Neural cell (in vitro differentiated cells): ENCODE data around the gene TPD52L2. TPM values are rescaled to one million over a fixed set of nuclear protein-coding genes. Genes with fewer than 3 reads are reported as not detected.

Source experiments
- H2AFZ ChIP-seq: fragments of 200-600, 300-800 bp; sonication (generic), shearing (Covaris generic); 2 replicates; pipeline ENCODE4 v1.6.0; 2014; ENCODE audit warnings: low read depth, mild to moderate bottlenecking, antibody characterized with exemption, low read length, moderate library complexity
- H3F3A ChIP-seq: fragments of 200-600 bp; shearing (Covaris generic); 2 replicates; pipeline ENCODE4 v1.6.1; 2016; ENCODE audit warnings: mild to moderate bottlenecking, moderate library complexity, mixed read lengths, antibody characterized with exemption, low read length; ENCODE audit not compliant: insufficient read depth, poor library complexity, severe bottlenecking
- H3K27ac ChIP-seq: fragments of 200-600, 300-800 bp; sonication (generic), shearing (Covaris generic); 2 replicates; pipeline ENCODE4 v1.5.1; 2014; ENCODE audit warnings: mild to moderate bottlenecking, low read length, moderate library complexity
- H3K27me3 ChIP-seq: fragments of 300-800, 200-600 bp; sonication (generic), shearing (Covaris generic); 2 replicates; pipeline ENCODE4 v1.6.0; 2014; ENCODE audit warnings: mild to moderate bottlenecking, low read depth, low read length, moderate library complexity; ENCODE audit not compliant: insufficient read depth
- H3K36me3 ChIP-seq: fragments of 300-800, 200-600 bp; sonication (generic), shearing (Covaris generic); 2 replicates; pipeline ENCODE4 v1.5.1; 2014; ENCODE audit warnings: mild to moderate bottlenecking, antibody characterized with exemption, low read length, moderate library complexity; ENCODE audit not compliant: insufficient read depth
- H3K4me2 ChIP-seq: fragments of 300-800, 200-600 bp; sonication (generic), shearing (Covaris generic); 2 replicates; pipeline ENCODE4 v1.6.0; 2014; ENCODE audit warnings: mild to moderate bottlenecking, low read length
- H3K4me3 ChIP-seq: fragments of 300-800, 200-600 bp; sonication (generic), shearing (Covaris generic); 2 replicates; pipeline ENCODE4 v1.5.1; 2014; ENCODE audit warnings: mild to moderate bottlenecking, low read length, moderate library complexity
- H3K79me2 ChIP-seq: fragments of 200-600 bp; shearing (Covaris generic); replicated peaks from 2 replicates; pipeline ENCODE4 v1.6.0; 2014; ENCODE audit warnings: mild to moderate bottlenecking, low read length, moderate library complexity; ENCODE audit not compliant: insufficient read depth
- H3K9ac ChIP-seq: fragments of 300-800, 200-600 bp; sonication (generic), shearing (Covaris generic); 2 replicates; pipeline ENCODE4 v1.6.1; 2016; ENCODE audit warnings: mild to moderate bottlenecking, low read length, mixed read lengths
- H3K9me2 ChIP-seq: fragments of 200-600 bp; shearing (Covaris generic); 2 replicates; pipeline ENCODE4 v1.6.1; 2016; ENCODE audit warnings: mild to moderate bottlenecking, low read length, mixed read lengths; ENCODE audit not compliant: insufficient read depth
- H3K9me3 ChIP-seq: fragments of 200-600, 300-800 bp; sonication (generic), shearing (Covaris generic); 2 replicates; pipeline ENCODE4 v1.6.1; 2016; ENCODE audit warnings: mild to moderate bottlenecking, mixed run types, low read length, moderate library complexity, mixed read lengths
- H4K20me1 ChIP-seq: fragments of 200-600 bp; shearing (Covaris generic); 2 replicates; pipeline ENCODE4 v1.6.1; 2016; ENCODE audit warnings: mild to moderate bottlenecking, mixed run types; ENCODE audit not compliant: insufficient read depth
- EP300 ChIP-seq: fragments of 450-650 bp; conservative IDR thresholded peaks from 2 replicates; pipeline ENCODE4 v1.6.1; 2014; ENCODE audit warnings: antibody characterized with exemption, mild to moderate bottlenecking, moderate library complexity; ENCODE audit not compliant: poor library complexity, severe bottlenecking
- EZH2 ChIP-seq: fragments of 200-600, 300-800 bp; shearing (Covaris generic), sonication (generic); IDR thresholded peaks from 2 replicates; pipeline ENCODE4 v1.6.1; 2014; ENCODE audit warnings: antibody characterized with exemption, low read length, borderline replicate concordance, mild to moderate bottlenecking; ENCODE audit not compliant: insufficient read depth, poor library complexity, severe bottlenecking
- MXI1 ChIP-seq: fragments of 450-650 bp; conservative IDR thresholded peaks from 2 replicates; pipeline ENCODE4 v1.6.1; 2014; ENCODE audit warnings: antibody characterized with exemption, mild to moderate bottlenecking; ENCODE audit not compliant: poor library complexity, severe bottlenecking
- POLR2AphosphoS5 ChIP-seq: IDR thresholded peaks from 2 replicates; pipeline ENCODE4 v1.6.1; 2012
- RAD21 ChIP-seq: fragments of 450-650 bp; conservative IDR thresholded peaks from 2 replicates; pipeline ENCODE4 v1.6.1; 2014; ENCODE audit warnings: antibody characterized with exemption, mild to moderate bottlenecking, moderate library complexity
- SMC3 ChIP-seq: fragments of 450-650 bp; conservative IDR thresholded peaks from 2 replicates; pipeline ENCODE4 v1.6.1; 2014; ENCODE audit warnings: antibody characterized with exemption, mild to moderate bottlenecking, moderate library complexity; ENCODE audit not compliant: poor library complexity
- TAF1 ChIP-seq: IDR thresholded peaks from 2 replicates; pipeline ENCODE4 v1.6.1; 2012; ENCODE audit warnings: low read depth
- polyA plus RNA-seq: library from polyadenylated mRNA; depleted of rRNA; stranded (reverse); fragments of >200 nt; gene quantifications from 2 replicates; pipeline ENCODE4 v1.2.3, GENCODE V29; 2014
- TF ChIP-seq, protein P1 (sequence below): IDR thresholded peaks from 2 replicates; pipeline ENCODE4 v1.6.1; 2012; ENCODE audit warnings: borderline replicate concordance
- TF ChIP-seq, protein P2 (sequence below): fragments of 450-650 bp; IDR thresholded peaks from 2 replicates; pipeline ENCODE4 v1.5.1; 2014; ENCODE audit warnings: antibody characterized with exemption, mild to moderate bottlenecking, moderate library complexity; ENCODE audit not compliant: poor library complexity, severe bottlenecking

TPD52L2 gene
- polyA plus RNA-seq, 1 donor from 2014 or later = 142 TPM

DNA sequence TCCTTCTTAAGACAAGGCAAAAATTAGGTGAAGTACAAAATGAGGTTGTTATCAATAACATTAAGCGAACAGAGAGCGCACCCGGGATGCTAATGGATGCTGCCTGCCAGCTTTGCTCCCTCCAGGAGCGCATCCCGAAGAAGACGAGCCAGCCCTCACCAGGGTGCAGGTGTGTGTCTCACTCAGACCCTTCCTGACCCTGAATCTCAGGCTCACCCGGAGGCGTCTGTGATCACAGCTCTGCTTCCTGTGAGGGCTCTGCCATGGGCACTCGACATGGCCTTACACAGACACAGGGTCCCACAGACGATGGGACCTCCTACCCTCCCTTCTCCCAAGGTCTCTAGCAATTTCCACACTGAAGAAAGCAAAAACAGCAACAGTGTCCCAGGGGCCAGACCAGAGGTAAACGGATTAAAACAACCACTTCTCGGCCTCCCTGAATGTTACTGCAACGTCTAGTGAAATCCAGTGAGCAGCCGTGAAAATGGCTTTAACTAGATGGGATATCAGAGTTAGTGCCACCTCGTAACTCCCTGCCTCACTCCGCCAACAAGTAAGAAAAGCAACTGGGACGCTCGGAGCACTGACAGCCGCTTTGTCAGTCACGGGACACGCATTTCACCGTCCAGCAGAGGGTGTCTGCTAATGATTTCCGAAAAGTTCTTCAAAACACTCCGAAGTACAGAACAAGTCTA is 45.7 kb upstream of the TPD52L2 start:
- H3F3A ChIP-seq = no peaks in the 10 kb centered on the region
- no peak overlapping the region for H3K4me3 ChIP-seq
- peaks cover 33% of the 10 kb centered on the region for H3K79me2 ChIP-seq
- no peak overlapping the region for H2AFZ ChIP-seq
- no peaks in the 10 kb centered on the region for H4K20me1 ChIP-seq
- H3K4me2 ChIP-seq = no peak overlapping the region
- H3K9me3 ChIP-seq = no peaks in the 10 kb centered on the region
- no peaks in the 10 kb centered on the region for H3K27me3 ChIP-seq
- no peak for TF ChIP-seq TAF1
- TF ChIP-seq RAD21 = no peak
- no peak for TF ChIP-seq EP300
- no peak for TF ChIP-seq EZH2
- TF ChIP-seq POLR2AphosphoS5 = no peak
- TF ChIP-seq SMC3 = no peak
- TF ChIP-seq MXI1 = no peak
- TF ChIP-seq, protein P1, sequence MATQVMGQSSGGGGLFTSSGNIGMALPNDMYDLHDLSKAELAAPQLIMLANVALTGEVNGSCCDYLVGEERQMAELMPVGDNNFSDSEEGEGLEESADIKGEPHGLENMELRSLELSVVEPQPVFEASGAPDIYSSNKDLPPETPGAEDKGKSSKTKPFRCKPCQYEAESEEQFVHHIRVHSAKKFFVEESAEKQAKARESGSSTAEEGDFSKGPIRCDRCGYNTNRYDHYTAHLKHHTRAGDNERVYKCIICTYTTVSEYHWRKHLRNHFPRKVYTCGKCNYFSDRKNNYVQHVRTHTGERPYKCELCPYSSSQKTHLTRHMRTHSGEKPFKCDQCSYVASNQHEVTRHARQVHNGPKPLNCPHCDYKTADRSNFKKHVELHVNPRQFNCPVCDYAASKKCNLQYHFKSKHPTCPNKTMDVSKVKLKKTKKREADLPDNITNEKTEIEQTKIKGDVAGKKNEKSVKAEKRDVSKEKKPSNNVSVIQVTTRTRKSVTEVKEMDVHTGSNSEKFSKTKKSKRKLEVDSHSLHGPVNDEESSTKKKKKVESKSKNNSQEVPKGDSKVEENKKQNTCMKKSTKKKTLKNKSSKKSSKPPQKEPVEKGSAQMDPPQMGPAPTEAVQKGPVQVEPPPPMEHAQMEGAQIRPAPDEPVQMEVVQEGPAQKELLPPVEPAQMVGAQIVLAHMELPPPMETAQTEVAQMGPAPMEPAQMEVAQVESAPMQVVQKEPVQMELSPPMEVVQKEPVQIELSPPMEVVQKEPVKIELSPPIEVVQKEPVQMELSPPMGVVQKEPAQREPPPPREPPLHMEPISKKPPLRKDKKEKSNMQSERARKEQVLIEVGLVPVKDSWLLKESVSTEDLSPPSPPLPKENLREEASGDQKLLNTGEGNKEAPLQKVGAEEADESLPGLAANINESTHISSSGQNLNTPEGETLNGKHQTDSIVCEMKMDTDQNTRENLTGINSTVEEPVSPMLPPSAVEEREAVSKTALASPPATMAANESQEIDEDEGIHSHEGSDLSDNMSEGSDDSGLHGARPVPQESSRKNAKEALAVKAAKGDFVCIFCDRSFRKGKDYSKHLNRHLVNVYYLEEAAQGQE = no peak
- no peaks in the 10 kb centered on the region for H3K9me2 ChIP-seq
- no peaks in the 10 kb centered on the region for H3K36me3 ChIP-seq
- no peak overlapping the region for H3K9ac ChIP-seq
- no peak overlapping the region for H3K27ac ChIP-seq

DNA sequence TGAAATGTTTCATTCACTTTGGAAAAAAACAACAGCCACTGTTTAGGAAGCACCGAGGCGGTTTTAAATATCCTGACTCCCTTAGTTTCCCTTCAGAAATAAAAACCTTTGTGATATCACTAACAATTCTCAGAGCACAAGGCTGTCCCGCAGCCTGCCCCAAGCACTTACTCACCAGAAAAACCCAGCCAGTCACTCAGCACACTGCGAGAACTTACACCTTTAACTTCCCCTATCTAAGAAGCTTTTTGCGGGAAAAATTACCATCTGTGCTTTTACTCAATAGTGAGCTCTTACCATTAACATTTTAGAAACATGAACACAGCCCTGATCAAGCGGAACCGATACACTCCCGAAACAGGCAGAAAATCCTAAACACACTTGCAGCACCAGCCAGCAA is 43.3 kb upstream of the TPD52L2 start:
- no peaks in the 10 kb centered on the region for H3K36me3 ChIP-seq
- TF ChIP-seq RAD21 = no peak
- TF ChIP-seq TAF1 = no peak
- no peak for TF ChIP-seq POLR2AphosphoS5
- no peak for TF ChIP-seq SMC3
- TF ChIP-seq, protein P1 = no peak
- TF ChIP-seq EP300 = no peak
- TF ChIP-seq, protein P2, sequence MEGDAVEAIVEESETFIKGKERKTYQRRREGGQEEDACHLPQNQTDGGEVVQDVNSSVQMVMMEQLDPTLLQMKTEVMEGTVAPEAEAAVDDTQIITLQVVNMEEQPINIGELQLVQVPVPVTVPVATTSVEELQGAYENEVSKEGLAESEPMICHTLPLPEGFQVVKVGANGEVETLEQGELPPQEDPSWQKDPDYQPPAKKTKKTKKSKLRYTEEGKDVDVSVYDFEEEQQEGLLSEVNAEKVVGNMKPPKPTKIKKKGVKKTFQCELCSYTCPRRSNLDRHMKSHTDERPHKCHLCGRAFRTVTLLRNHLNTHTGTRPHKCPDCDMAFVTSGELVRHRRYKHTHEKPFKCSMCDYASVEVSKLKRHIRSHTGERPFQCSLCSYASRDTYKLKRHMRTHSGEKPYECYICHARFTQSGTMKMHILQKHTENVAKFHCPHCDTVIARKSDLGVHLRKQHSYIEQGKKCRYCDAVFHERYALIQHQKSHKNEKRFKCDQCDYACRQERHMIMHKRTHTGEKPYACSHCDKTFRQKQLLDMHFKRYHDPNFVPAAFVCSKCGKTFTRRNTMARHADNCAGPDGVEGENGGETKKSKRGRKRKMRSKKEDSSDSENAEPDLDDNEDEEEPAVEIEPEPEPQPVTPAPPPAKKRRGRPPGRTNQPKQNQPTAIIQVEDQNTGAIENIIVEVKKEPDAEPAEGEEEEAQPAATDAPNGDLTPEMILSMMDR = no peak
- no peak for TF ChIP-seq MXI1
- no peak for TF ChIP-seq EZH2
- peaks cover 46% of the 10 kb centered on the region for H3K79me2 ChIP-seq
- H3K9me3 ChIP-seq = no peaks in the 10 kb centered on the region
- H3K27me3 ChIP-seq = no peaks in the 10 kb centered on the region
- no peaks in the 10 kb centered on the region for H4K20me1 ChIP-seq
- H2AFZ ChIP-seq = no peak overlapping the region
- no peaks in the 10 kb centered on the region for H3F3A ChIP-seq
- H3K4me3 ChIP-seq = no peak overlapping the region
- H3K9ac ChIP-seq = no peak overlapping the region
- H3K9me2 ChIP-seq = no peaks in the 10 kb centered on the region
- no peak overlapping the region for H3K27ac ChIP-seq
- no peak overlapping the region for H3K4me2 ChIP-seq
